GM19397 (cell line): ENCODE data around the gene NDUFB11.

Experiments
- ATAC-seq: cut with Tn5 transposase; IDR thresholded peaks from one replicate; pipeline ENCODE4 v1.9.1; 2021; ENCODE audit warnings: mild to moderate bottlenecking, moderate library complexity; ENCODE audit not compliant: unreplicated experiment

NDUFB11 gene

GRCh38 chrX:47144626-47145394, at the start of gene NDUFB11, which contains the start of gene RBM10:
NDUFB11 (minus strand) TSS chrX:47144702; CDS start chrX:47144679, 23 bp downstream.
RBM10 (plus strand) TSS chrX:47145221; CDS start chrX:47147482, 2,261 bp downstream.
- ATAC-seq = peak; percentile 87

GRCh38 chrX:47193475-47194193, 49.1 kb upstream of the NDUFB11 start, which contains the start of gene UBA1:
UBA1 (plus strand) TSS chrX:47193829; CDS start chrX:47198803, 4,974 bp downstream.
- peak; percentile 58 for ATAC-seq

GRCh38 chrX:47191806-47192401, 47.4 kb upstream of the NDUFB11 start:
- ATAC-seq = no peak

GRCh38 chrX:47191331-47191730, 46.8 kb upstream of the NDUFB11 start:
- ATAC-seq = no peak

GRCh38 chrX:47190445-47191269, 46.2 kb upstream of the NDUFB11 start:
- ATAC-seq = peak; percentile 67

GRCh38 chrX:47189906-47190305, 45.4 kb upstream of the NDUFB11 start:
- ATAC-seq = no peak

GRCh38 chrX:47187106-47187677, 42.7 kb upstream of the NDUFB11 start:
- ATAC-seq = no peak

GRCh38 chrX:47186096-47186740, 41.7 kb upstream of the NDUFB11 start:
- ATAC-seq = no peak

GRCh38 chrX:47185241-47185640, 40.7 kb upstream of the NDUFB11 start:
- no peak for ATAC-seq

- no peak for ATAC-seq
These were observed 40.0 kb upstream of the NDUFB11 start for GRCh38 chrX:47184486-47184885.

- no peak for ATAC-seq
These were observed 37.7 kb upstream of the NDUFB11 start for GRCh38 chrX:47182106-47182700.

GRCh38 chrX:47181301-47181700, 36.8 kb upstream of the NDUFB11 start:
- no peak for ATAC-seq

- no peak for ATAC-seq
These were observed 35.8 kb upstream of the NDUFB11 start for GRCh38 chrX:47180346-47180745.

- no peak for ATAC-seq
These were observed 35.4 kb upstream of the NDUFB11 start for GRCh38 chrX:47179928-47180255.

GRCh38 chrX:47179221-47179927, 34.9 kb upstream of the NDUFB11 start:
- ATAC-seq = no peak

- ATAC-seq = no peak
These were observed 33.8 kb upstream of the NDUFB11 start for GRCh38 chrX:47178337-47178736.

- ATAC-seq = no peak
These were observed 32.6 kb upstream of the NDUFB11 start for GRCh38 chrX:47177079-47177478.

GRCh38 chrX:47176101-47176740, 31.7 kb upstream of the NDUFB11 start:
- no peak for ATAC-seq

GRCh38 chrX:47175588-47175980, 31.1 kb upstream of the NDUFB11 start:
- no peak for ATAC-seq
